ENCODE data around the gene MUS81. TPM values are rescaled to one million over a fixed set of nuclear protein-coding genes. Genes with fewer than 3 reads are reported as not detected.

The MUS81 gene
- total RNA-seq, 1 experiment from 2014 or later, result 45.9 TPM

- CTCF ChIA-PET, result interaction anchor here (1.0 to 16.6 kb wide), 18 partner anchors 7 to 442 kb away, joined by 3 to 539 read pairs (median 12); partner anchors contain the start of genes AP5B1, BANF1, CCDC85B and EFEMP2
- Mint-ChIP-seq H3K4me3 (peak within 1 kb of the TSS; percentile 91), H3K9me3 (no peaks in the 10 kb centered on the region), H3K27me3 (ENCODE audit: low read depth) (no peaks in the 10 kb centered on the region), H3K27ac (peak within 1 kb of the TSS; percentile 100), H3K36me3 (peaks cover 43% of the 10 kb centered on the region), H3K4me1 (peaks cover 24% of the 10 kb centered on the region)
- peak; percentile 62 for ATAC-seq
- peak; percentile 98 for DNase-seq (ENCODE audit: low spot score)
- POLR2A ChIA-PET, result interaction anchor here (0.7 to 4.2 kb wide), 12 partner anchors 11 to 359 kb away, joined by 3 to 90 read pairs (median 4); partner anchors contain the start of genes CCDC85B, CST6, EFEMP2 and FIBP
- TF ChIP-seq ZNF281 (CRISPR knock-in tag; IDR thresholded peaks at IDR 0.05) (peak; percentile 73), ZNF263 (CRISPR knock-in tag; IDR thresholded peaks at IDR 0.05; ENCODE audit: low read depth) (no peak), E2F5 (CRISPR knock-in tag; IDR thresholded peaks at IDR 0.05) (peak; percentile 94), NR2C2 (CRISPR knock-in tag; IDR thresholded peaks at IDR 0.05) (no peak), TEAD1 (CRISPR knock-in tag; IDR thresholded peaks at IDR 0.05) (peak; percentile 37; the same call in 1 of the 2 replicates), AFF4 (CRISPR knock-in tag; IDR thresholded peaks at IDR 0.05; ENCODE audit: borderline replicate concordance) (no peak), E2F4 (CRISPR knock-in tag; IDR thresholded peaks at IDR 0.05; ENCODE audit: borderline replicate concordance, low read depth) (peak; percentile 72; the same call in 1 of the 2 replicates), OVOL2 (CRISPR knock-in tag; IDR thresholded peaks at IDR 0.05; ENCODE audit: borderline replicate concordance) (no peak), MYBL2 (CRISPR knock-in tag; IDR thresholded peaks at IDR 0.05) (peak; percentile 79), JUN (CRISPR knock-in tag; IDR thresholded peaks at IDR 0.05) (no peak), ZBTB43 (CRISPR knock-in tag; IDR thresholded peaks at IDR 0.05) (peak; percentile 61; the same call in 1 of the 2 replicates), FOXP1 (CRISPR knock-in tag; IDR thresholded peaks at IDR 0.05; ENCODE audit: borderline replicate concordance) (peak; percentile 32; the same call in 1 of the 2 replicates), TEAD4 (CRISPR knock-in tag; IDR thresholded peaks at IDR 0.05) (no peak), ESRRA (CRISPR knock-in tag; IDR thresholded peaks at IDR 0.05; ENCODE audit: borderline replicate concordance) (no peak), MXD4 (CRISPR knock-in tag; IDR thresholded peaks at IDR 0.05; ENCODE audit: borderline replicate concordance) (no peak), ATF2 (CRISPR knock-in tag; IDR thresholded peaks at IDR 0.05; ENCODE audit: borderline replicate concordance, low read depth) (no peak), FOXK1 (CRISPR knock-in tag; IDR thresholded peaks at IDR 0.05) (peak; percentile 87), ZSCAN18 (CRISPR knock-in tag; IDR thresholded peaks at IDR 0.05) (no peak), USF1 (CRISPR knock-in tag; IDR thresholded peaks at IDR 0.05) (peak; percentile 48; the same call in 1 of the 2 replicates)
Observed at GRCh38 chr11:65857853-65858680, 2.2 kb upstream of the MUS81 start, which contains the start of gene CFL1. TSS of gene CFL1 (minus strand) at chr11:65858180. CDS start at chr11:65858099, 81 bp downstream.

Data from WTC11 (cell line).